K562 (cell line): Measurements from ENCODE around the gene LRRC8C. TPM values are rescaled to one million over a fixed set of nuclear protein-coding genes. Genes with fewer than 3 reads are reported as not detected.

Experiments used
- CXXC5 ChIP-seq: fragments of 250-450 bp; sonication (Bioruptor Pico); IDR thresholded peaks from 2 replicates; pipeline ENCODE4 v1.8.0; 2022; ENCODE audit warnings: inconsistent platforms, mild to moderate bottlenecking, moderate library complexity
- E2F8 ChIP-seq: fragments of 450-650 bp; IDR thresholded peaks from 2 replicates; pipeline ENCODE4 v1.7.1; 2018; ENCODE audit warnings: mild to moderate bottlenecking, low read depth; ENCODE audit not compliant: partially characterized antibody
- EGR1 ChIP-seq: fragments of 450-650 bp; conservative IDR thresholded peaks from 2 replicates; pipeline ENCODE4 v1.6.1; 2017; ENCODE audit warnings: mild to moderate bottlenecking
- FIP1L1 ChIP-seq: fragments of 200-400 bp; formaldehyde crosslinking; IDR thresholded peaks from 2 replicates; pipeline ENCODE4 v1.6.1; 2018; ENCODE audit warnings: mild to moderate bottlenecking, low read depth, low read length; ENCODE audit not compliant: poor library complexity, severe bottlenecking
- FOXM1 ChIP-seq, 2 experiments: fragments of 450-650 bp in 1 of 2; sonication (generic) in 1 of 2; formaldehyde crosslinking in 1 of 2; IDR thresholded peaks; 2 replicates each; pipeline versions ENCODE4 v1.6.1 to v1.9.0; 2017 to 2022; ENCODE audit warnings: low read depth in 2 of 2, mild to moderate bottlenecking in 2 of 2, missing genetic modification reagents in 1 of 2, moderate library complexity in 1 of 2
- GTF2A2 ChIP-seq: IDR thresholded peaks from 2 replicates; pipeline ENCODE4 v1.6.1; 2016; ENCODE audit warnings: mild to moderate bottlenecking, missing genetic modification characterization, missing compliant biosample characterization
- HIVEP1 ChIP-seq: fragments of 250-450 bp; sonication (Bioruptor Pico); IDR thresholded peaks from 2 replicates; pipeline ENCODE4 v1.4.0; 2020; ENCODE audit warnings: mild to moderate bottlenecking
- HNRNPLL ChIP-seq: fragments of 200-400 bp; formaldehyde crosslinking; IDR thresholded peaks from 2 replicates; pipeline ENCODE4 v1.6.1; 2017; ENCODE audit warnings: low read length, low read depth, mild to moderate bottlenecking; ENCODE audit not compliant: poor library complexity, severe bottlenecking
- MAX ChIP-seq: sonication (generic); formaldehyde crosslinking; IDR thresholded peaks from 2 replicates; pipeline ENCODE4 v1.9.0; 2022; ENCODE audit warnings: mild to moderate bottlenecking, missing genetic modification reagents
- MCM2 ChIP-seq: fragments of 450-650 bp; IDR thresholded peaks from 2 replicates; pipeline ENCODE4 v1.6.1; 2017; ENCODE audit warnings: low read depth, mild to moderate bottlenecking
- MEF2A ChIP-seq: IDR thresholded peaks from 2 replicates; pipeline ENCODE4 v1.6.1; 2011; ENCODE audit warnings: low read depth, mild to moderate bottlenecking, low read length, moderate library complexity; ENCODE audit not compliant: control insufficient read depth
- SMAD3 ChIP-seq: fragments of 450-650 bp; formaldehyde crosslinking; conservative IDR thresholded peaks from 2 replicates; pipeline ENCODE4 v1.4.0; 2020; ENCODE audit warnings: mild to moderate bottlenecking
- TCF3 ChIP-seq: sonication (generic); formaldehyde crosslinking; IDR thresholded peaks from 2 replicates; pipeline ENCODE4 v1.4.0; 2020; ENCODE audit warnings: mild to moderate bottlenecking, missing genetic modification reagents
- THAP7 ChIP-seq: fragments of 250-450 bp; sonication (Bioruptor Pico); IDR thresholded peaks from 2 replicates; pipeline ENCODE4 v1.5.0; 2021
- ZC3H4 ChIP-seq: sonication (generic); formaldehyde crosslinking; IDR thresholded peaks from 2 replicates; pipeline ENCODE4 v1.9.0; 2021; ENCODE audit warnings: missing genetic modification reagents, borderline replicate concordance
- ZNF311 ChIP-seq: fragments of 250-450 bp; sonication (Bioruptor Pico); IDR thresholded peaks from 2 replicates; pipeline ENCODE4 v1.4.0; 2020; ENCODE audit warnings: mild to moderate bottlenecking, moderate library complexity
- ZNF445 ChIP-seq: fragments of 250-450 bp; sonication (Bioruptor Pico); IDR thresholded peaks from 2 replicates; pipeline ENCODE4 v1.4.0; 2020; ENCODE audit warnings: low read depth, mild to moderate bottlenecking, moderate library complexity
- ZNF584 ChIP-seq: fragments of 200-800 bp; sonication (Bioruptor generic); IDR thresholded peaks from 2 replicates; pipeline ENCODE4 v1.6.1; 2016; ENCODE audit warnings: low read depth, mild to moderate bottlenecking, missing genetic modification characterization, missing compliant biosample characterization
- ZNF695 ChIP-seq: fragments of 450-650 bp; formaldehyde crosslinking; IDR thresholded peaks from 2 replicates; pipeline ENCODE4 v1.4.0; 2020; ENCODE audit warnings: mild to moderate bottlenecking, moderate library complexity
- ZNF76 ChIP-seq: fragments of 250-450 bp; sonication (Bioruptor Pico); IDR thresholded peaks from 2 replicates; pipeline ENCODE4 v1.4.0; 2020; ENCODE audit warnings: mild to moderate bottlenecking, moderate library complexity, borderline replicate concordance
- polyA plus RNA-seq, 8 experiments: library from polyadenylated mRNA; depleted of rRNA in 4 of 8; stranded (reverse) in 5 of 8; unstranded in 3 of 8; fragments of >200 nt; fragmentation: Nextera tagmentation in 2 of 8; fragmentation: Illumina TruSeq in 1 of 8; extraction: Ambion mirVana in 2 of 8; extraction: Trizol in 1 of 8; gene quantifications; 2 replicates each; pipeline versions ENCODE4 v1.2.1 to v1.2.3, GENCODE V29; 2011 to 2014; ENCODE audit warnings: inconsistent platforms in 1 of 8, missing spikeins in 1 of 8
- total RNA-seq, 7 experiments: library from RNA; depleted of rRNA in 6 of 7; stranded (reverse); fragments of >200 nt in 6 of 7; fragmentation: Illumina TruSeq in 2 of 7; extraction: Trizol in 2 of 7; gene quantifications; 2 replicates each; pipeline versions ENCODE4 v1.2.1 to v1.2.3, GENCODE V29; 2011 to 2021; ENCODE audit warnings: low replicate concordance in 1 of 7
- TF ChIP-seq, protein P1 (sequence below): fragments of 450-650 bp; formaldehyde crosslinking; IDR thresholded peaks from 2 replicates; pipeline ENCODE4 v1.4.0; 2022; ENCODE audit warnings: missing genetic modification characterization
- TF ChIP-seq, protein P2 (sequence below): IDR thresholded peaks from 2 replicates; pipeline ENCODE4 v1.6.1; 2012; ENCODE audit warnings: low read depth, low read length, improper control_type of control experiment, borderline replicate concordance

Gene LRRC8C
- total and polyA plus RNA-seq, 9 of the 15 experiments (the other 6 are each of a cell fraction or from before 2014, with no cell fraction given) = 1.00 to 12.5 (median 4.5) TPM

DNA sequence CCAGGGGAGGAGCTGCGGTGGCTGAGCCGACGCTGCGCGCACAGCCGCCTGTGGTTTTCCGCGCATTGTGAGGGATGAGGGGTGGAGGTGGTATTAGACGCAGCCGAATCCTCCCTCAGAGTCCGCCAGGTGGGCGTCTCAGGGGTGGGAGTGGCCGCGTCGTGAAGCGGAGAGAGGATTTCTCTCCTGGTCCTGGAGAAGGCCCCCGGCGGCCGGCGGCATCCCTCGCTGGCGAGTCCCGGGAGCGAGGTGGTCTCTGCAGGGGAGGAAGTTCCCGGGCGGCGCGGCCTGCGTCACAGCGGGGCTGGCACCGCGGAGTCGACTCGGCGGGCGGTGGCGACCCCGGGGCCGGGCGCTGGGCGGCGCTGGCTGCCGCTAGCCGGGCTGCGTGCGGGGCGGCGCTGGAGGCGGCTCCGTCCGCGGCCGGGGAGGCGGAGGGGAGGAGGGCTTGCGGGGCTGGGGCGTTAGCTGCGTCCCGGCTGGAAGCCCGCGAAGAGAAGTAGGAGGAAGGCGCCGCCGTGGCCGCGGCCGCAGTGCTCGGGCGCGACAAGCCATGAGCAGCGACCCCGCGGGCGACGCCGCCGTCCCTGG is at the start of gene LRRC8C (continued):
- TF ChIP-seq, protein P1, sequence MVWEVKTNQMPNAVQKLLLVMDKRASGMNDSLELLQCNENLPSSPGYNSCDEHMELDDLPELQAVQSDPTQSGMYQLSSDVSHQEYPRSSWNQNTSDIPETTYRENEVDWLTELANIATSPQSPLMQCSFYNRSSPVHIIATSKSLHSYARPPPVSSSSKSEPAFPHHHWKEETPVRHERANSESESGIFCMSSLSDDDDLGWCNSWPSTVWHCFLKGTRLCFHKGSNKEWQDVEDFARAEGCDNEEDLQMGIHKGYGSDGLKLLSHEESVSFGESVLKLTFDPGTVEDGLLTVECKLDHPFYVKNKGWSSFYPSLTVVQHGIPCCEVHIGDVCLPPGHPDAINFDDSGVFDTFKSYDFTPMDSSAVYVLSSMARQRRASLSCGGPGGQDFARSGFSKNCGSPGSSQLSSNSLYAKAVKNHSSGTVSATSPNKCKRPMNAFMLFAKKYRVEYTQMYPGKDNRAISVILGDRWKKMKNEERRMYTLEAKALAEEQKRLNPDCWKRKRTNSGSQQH (CRISPR knock-in tag) = no peak
- TF ChIP-seq, protein P2, sequence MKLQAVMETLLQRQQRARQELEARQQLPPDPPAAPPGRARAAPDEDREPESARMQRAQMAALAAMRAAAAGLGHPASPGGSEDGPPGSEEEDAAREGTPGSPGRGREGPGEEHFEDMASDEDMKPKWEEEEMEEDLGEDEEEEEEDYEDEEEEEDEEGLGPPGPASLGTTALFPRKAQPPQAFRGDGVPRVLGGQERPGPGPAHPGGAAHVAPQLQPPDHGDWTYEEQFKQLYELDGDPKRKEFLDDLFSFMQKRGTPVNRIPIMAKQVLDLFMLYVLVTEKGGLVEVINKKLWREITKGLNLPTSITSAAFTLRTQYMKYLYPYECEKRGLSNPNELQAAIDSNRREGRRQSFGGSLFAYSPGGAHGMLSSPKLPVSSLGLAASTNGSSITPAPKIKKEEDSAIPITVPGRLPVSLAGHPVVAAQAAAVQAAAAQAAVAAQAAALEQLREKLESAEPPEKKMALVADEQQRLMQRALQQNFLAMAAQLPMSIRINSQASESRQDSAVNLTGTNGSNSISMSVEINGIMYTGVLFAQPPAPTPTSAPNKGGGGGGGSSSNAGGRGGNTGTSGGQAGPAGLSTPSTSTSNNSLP = no peak
- TF ChIP-seq ZC3H4 (CRISPR knock-in tag) (no peak), HNRNPLL (peak; percentile 72), GTF2A2 (tag) (no peak), ZNF695 (no peak), MCM2 (no peak), SMAD3 (CRISPR knock-in tag) (no peak), HIVEP1 (CRISPR knock-in tag) (no peak), ZNF584 (CRISPR knock-in tag) (no peak), E2F8 (no peak), ZNF445 (CRISPR knock-in tag) (no peak), EGR1 (peak; percentile 53), FOXM1 (IDR thresholded peaks at IDR 0.05; ENCODE audit: low read depth) (no peak), FOXM1 (CRISPR knock-in tag; IDR thresholded peaks at IDR 0.05; ENCODE audit: low read depth) (0 out of 2 replicates have a peak, but pooled peaks have one; percentile 48), TCF3 (CRISPR knock-in tag) (0 out of 2 replicates have a peak, but pooled peaks have one; percentile 6), MAX (CRISPR knock-in tag) (no peak), FIP1L1 (peak; percentile 34), ZNF311 (no peak), CXXC5 (CRISPR knock-in tag) (peak; percentile 79), ZNF76 (CRISPR knock-in tag) (no peak), MEF2A (no peak), THAP7 (no peak)
